HCT116 (cell line): ENCODE measurements around the gene GATAD2A. TPM values are rescaled to one million over a fixed set of nuclear protein-coding genes. Genes with fewer than 3 reads are reported as not detected.
"Not testable (repeated sequence)": the region's sequence is repeated elsewhere in the genome, so short reads cannot be mapped to it uniquely, and the experiment has no call there.

Experiments used
- ATAC-seq: fragments of 200-7000 bp; cut with Tn5 transposase; 2 replicates; pipeline ENCODE4 v1.9.1; 2020; ENCODE audit warnings: mild to moderate bottlenecking, moderate library complexity
- BruUV-seq: library from RNA; stranded (reverse); fragments of 400-500 nt; replicated peaks from 2 replicates; lab custom pipeline; 2021; lab: Mats Ljungman, UMichigan
- CTCF ChIA-PET: fragments of 300-600 bp; sonication (Branson Sonifier 250); formaldehyde crosslinking; loops from one replicate; lab custom pipeline; 2021; ENCODE audit warnings: antibody characterized with exemption; lab: Charles Lee
- POLR2A ChIA-PET: fragments of 300-600, 350-600 bp; sonication (Branson Sonifier 250); formaldehyde crosslinking; loops from one replicate; lab custom pipeline; 2021; ENCODE audit warnings: antibody characterized with exemption; lab: Charles Lee
- RAD21 ChIA-PET, 2 experiments: fragments of 300-600 bp; sonication (Branson Sonifier 250); formaldehyde crosslinking; loops; one replicate each; lab custom pipeline; 2023; ENCODE audit warnings: low total read pairs in 2 of 2; ENCODE audit not compliant: uncharacterized antibody in 2 of 2, unreplicated experiment in 2 of 2, low non-redundant PET in 1 of 2; lab: Charles Lee
- DNase-seq: peaks from one replicate; pipeline ENCODE4 v3.0.0-alpha.2; 2010; ENCODE audit warnings: low read depth, low spot score
- H2AFZ ChIP-seq: fragments of 200-600 bp; shearing (Covaris generic), sonication (generic); 2 replicates; pipeline ENCODE4 v1.6.1; 2017; ENCODE audit warnings: low read depth, mixed run types, mixed read lengths, antibody characterized with exemption, low read length; ENCODE audit not compliant: poor library complexity, severe bottlenecking
- H3K27ac ChIP-seq: 2 replicates; pipeline ENCODE4 v1.5.1; 2012; ENCODE audit warnings: low read depth, low read length
- H3K27me3 ChIP-seq: fragments of 200-600 bp; sonication (generic); 2 replicates; pipeline ENCODE4 v1.6.1; 2016; ENCODE audit warnings: mixed run types, low read length, mixed read lengths; ENCODE audit not compliant: insufficient read depth
- H3K36me3 ChIP-seq, 2 experiments: fragments of 200-500 bp in 1 of 2; fragments of 200-600 bp in 1 of 2; sonication (Bioruptor generic) in 1 of 2; sonication (generic) in 1 of 2; 2 replicates each; pipeline versions ENCODE4 v1.5.1 to v1.6.1; 2014 to 2016; ENCODE audit warnings: low read length in 2 of 2, inconsistent platforms in 1 of 2, mixed read lengths in 1 of 2, mixed run types in 1 of 2; ENCODE audit not compliant: insufficient read depth in 2 of 2, control insufficient read depth in 1 of 2
- H3K4me1 ChIP-seq, 2 experiments: fragments of 200-600 bp in 1 of 2; sonication (generic) in 1 of 2; 2 replicates each; pipeline versions ENCODE4 v1.5.1 to v1.6.1; 2012 to 2017; ENCODE audit warnings: low read length in 2 of 2, inconsistent platforms in 1 of 2, mild to moderate bottlenecking in 1 of 2, mixed read lengths in 1 of 2, mixed run types in 1 of 2, moderate library complexity in 1 of 2; ENCODE audit not compliant: insufficient read depth in 2 of 2, control insufficient read depth in 1 of 2
- H3K4me2 ChIP-seq: fragments of 200-600 bp; sonication (generic); 2 replicates; pipeline ENCODE4 v1.6.1; 2017; ENCODE audit warnings: mixed run types, low read length, mixed read lengths
- H3K4me3 ChIP-seq, 2 experiments: fragments of 200-600 bp in 1 of 2; sonication (generic) in 1 of 2; replicated peaks in 1 of 2; 2 replicates each; pipeline ENCODE4 v1.5.1; 2011 to 2016; ENCODE audit warnings: low read length in 2 of 2, control low read depth in 1 of 2, low read depth in 1 of 2, mild to moderate bottlenecking in 1 of 2, mixed read lengths in 1 of 2, mixed run types in 1 of 2
- H3K79me2 ChIP-seq: fragments of 200-600 bp; sonication (generic); 2 replicates; pipeline ENCODE4 v1.6.1; 2017; ENCODE audit warnings: mild to moderate bottlenecking, mixed run types, low read length, moderate library complexity, mixed read lengths; ENCODE audit not compliant: insufficient read depth
- H3K9ac ChIP-seq: fragments of 200-600 bp; sonication (generic); 2 replicates; pipeline ENCODE4 v1.6.1; 2016; ENCODE audit warnings: low read length, mixed read lengths
- H3K9me2 ChIP-seq: fragments of 200-600 bp; sonication (generic), shearing (Covaris generic); 2 replicates; pipeline ENCODE4 v1.6.1; 2017; ENCODE audit warnings: mixed run types, mild to moderate bottlenecking, moderate library complexity; ENCODE audit not compliant: insufficient read depth
- H3K9me3 ChIP-seq, 2 experiments: fragments of 200-500 bp in 1 of 2; fragments of 200-600 bp in 1 of 2; sonication (Bioruptor generic) in 1 of 2; sonication (generic) in 1 of 2; 2 replicates each; pipeline ENCODE4 v1.6.1; 2014 to 2017; ENCODE audit warnings: low read length in 2 of 2, mixed read lengths in 2 of 2, inconsistent platforms in 1 of 2, low read depth in 1 of 2, mild to moderate bottlenecking in 1 of 2, mixed run types in 1 of 2, moderate library complexity in 1 of 2; ENCODE audit not compliant: control insufficient read depth in 1 of 2, insufficient read depth in 1 of 2
- H4K20me1 ChIP-seq: fragments of 200-600 bp; sonication (generic), shearing (Covaris generic); 2 replicates; pipeline ENCODE4 v1.6.1; 2017; ENCODE audit warnings: mixed run types, mild to moderate bottlenecking, moderate library complexity; ENCODE audit not compliant: insufficient read depth
- JUND ChIP-seq: IDR thresholded peaks from 2 replicates; pipeline ENCODE4 v1.6.1; 2012
- POLR2AphosphoS5 ChIP-seq: IDR thresholded peaks from 2 replicates; pipeline ENCODE4 v1.6.1; 2011; ENCODE audit warnings: mild to moderate bottlenecking, low read depth, low read length, moderate library complexity
- SIN3A ChIP-seq: IDR thresholded peaks from 2 replicates; pipeline ENCODE4 v1.6.1; 2012; ENCODE audit warnings: low read depth
- intact Hi-C: fragments of 100-400 bp; cut with micrococcal nuclease; formaldehyde crosslinking; loops from 2 replicates; pipeline ENCODE4 v1.10.0; 2022
- total RNA-seq: library from RNA; stranded (reverse); gene quantifications from one replicate; pipeline ENCODE4 v1.2.1, GENCODE V29; 2021; ENCODE audit not compliant: unreplicated experiment
- TF ChIP-seq, protein P1 (sequence below), 3 experiments: fragments of 200-600 bp in 1 of 3; sonication (generic) in 1 of 3; IDR thresholded peaks in 2 of 3; conservative IDR thresholded peaks in 1 of 3; 2 replicates each; pipeline ENCODE4 v1.5.1; 2012 to 2017; ENCODE audit warnings: low read depth in 2 of 3, low read length in 2 of 3, antibody characterized with exemption in 1 of 3, borderline replicate concordance in 1 of 3, control low read depth in 1 of 3, mild to moderate bottlenecking in 1 of 3, mixed read lengths in 1 of 3, mixed run types in 1 of 3, moderate library complexity in 1 of 3; ENCODE audit not compliant: insufficient read depth in 1 of 3
- TF ChIP-seq, protein P2 (sequence below): IDR thresholded peaks from 2 replicates; pipeline ENCODE4 v1.6.1; 2012

The GATAD2A gene
- total RNA-seq, 1 experiment from 2014 or later: 130 TPM

DNA sequence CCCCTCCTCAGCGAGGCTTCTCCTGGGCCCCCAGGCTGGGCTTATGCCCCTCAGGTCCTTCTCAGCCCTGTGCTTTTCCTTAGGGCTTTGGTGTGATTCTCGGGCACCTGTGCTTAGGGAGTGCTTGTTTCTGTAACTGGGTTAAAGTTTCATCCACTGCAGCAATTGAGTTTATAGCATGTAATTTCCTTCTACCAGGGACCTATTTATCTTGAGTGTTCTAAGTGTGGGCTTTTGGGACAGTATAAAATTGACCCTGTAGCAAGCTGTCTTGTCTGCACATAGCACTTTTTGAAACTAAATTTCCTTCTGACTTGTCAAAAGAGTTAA is 47.6 kb downstream of the GATAD2A start (continued):
- TF ChIP-seq, protein P1, sequence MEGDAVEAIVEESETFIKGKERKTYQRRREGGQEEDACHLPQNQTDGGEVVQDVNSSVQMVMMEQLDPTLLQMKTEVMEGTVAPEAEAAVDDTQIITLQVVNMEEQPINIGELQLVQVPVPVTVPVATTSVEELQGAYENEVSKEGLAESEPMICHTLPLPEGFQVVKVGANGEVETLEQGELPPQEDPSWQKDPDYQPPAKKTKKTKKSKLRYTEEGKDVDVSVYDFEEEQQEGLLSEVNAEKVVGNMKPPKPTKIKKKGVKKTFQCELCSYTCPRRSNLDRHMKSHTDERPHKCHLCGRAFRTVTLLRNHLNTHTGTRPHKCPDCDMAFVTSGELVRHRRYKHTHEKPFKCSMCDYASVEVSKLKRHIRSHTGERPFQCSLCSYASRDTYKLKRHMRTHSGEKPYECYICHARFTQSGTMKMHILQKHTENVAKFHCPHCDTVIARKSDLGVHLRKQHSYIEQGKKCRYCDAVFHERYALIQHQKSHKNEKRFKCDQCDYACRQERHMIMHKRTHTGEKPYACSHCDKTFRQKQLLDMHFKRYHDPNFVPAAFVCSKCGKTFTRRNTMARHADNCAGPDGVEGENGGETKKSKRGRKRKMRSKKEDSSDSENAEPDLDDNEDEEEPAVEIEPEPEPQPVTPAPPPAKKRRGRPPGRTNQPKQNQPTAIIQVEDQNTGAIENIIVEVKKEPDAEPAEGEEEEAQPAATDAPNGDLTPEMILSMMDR (IDR thresholded peaks at IDR 0.05 in 2 of 3, conservative IDR thresholded peaks at IDR 0.05 in 1 of 3; ENCODE audit: borderline replicate concordance in 1 of 3, insufficient read depth in 1 of 3, low read depth in 2 of 3, low read length in 2 of 3): no peak
- TF ChIP-seq SIN3A (no peak), POLR2AphosphoS5 (no peak), JUND (no peak)
- TF ChIP-seq, protein P2, sequence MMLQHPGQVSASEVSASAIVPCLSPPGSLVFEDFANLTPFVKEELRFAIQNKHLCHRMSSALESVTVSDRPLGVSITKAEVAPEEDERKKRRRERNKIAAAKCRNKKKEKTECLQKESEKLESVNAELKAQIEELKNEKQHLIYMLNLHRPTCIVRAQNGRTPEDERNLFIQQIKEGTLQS: no peak

DNA sequence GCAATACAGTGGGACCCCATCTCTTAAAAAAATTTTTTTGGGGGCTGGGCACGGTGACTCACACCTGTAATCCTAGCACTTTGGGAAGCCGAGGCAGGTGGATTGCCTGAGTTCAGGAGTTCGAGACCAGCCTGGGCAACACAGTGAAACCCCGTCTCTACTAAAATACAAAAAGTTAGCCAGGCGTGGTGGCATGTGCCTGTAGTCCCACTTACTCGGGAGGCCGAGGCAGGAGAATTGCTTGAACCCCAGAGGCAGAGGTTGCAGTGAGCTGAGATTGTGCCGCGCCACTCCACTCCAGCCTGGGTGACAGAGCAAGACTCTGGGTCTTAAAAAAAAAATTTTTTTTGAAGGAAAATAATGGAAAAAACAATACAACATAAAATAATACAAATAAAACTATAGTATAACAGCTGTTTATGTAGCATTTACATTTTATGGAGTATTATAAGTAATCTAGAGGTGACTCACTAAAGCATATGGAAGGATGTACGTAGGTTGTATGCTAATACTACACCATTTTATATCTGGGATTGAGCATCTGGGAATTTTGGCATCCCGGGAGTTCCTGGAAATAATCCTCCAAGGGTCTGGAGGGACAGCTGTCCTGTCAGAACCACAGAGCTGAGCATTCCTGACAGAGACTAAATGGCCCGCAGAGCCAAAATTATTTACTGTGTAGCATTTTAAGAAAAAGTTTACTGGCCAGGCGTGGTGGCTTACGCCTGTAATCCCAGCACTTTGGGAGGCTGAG is 49.9 kb downstream of the GATAD2A start:
- POLR2A ChIA-PET, RAD21 ChIA-PET: not testable (repeated sequence)

More for the DNA sequence above, 49.9 kb downstream of the GATAD2A start:
- intact Hi-C loops, BruUV-seq, H3K27me3 ChIP-seq, H4K20me1 ChIP-seq, H3K27ac ChIP-seq, DNase-seq, ATAC-seq, CTCF ChIA-PET, H3K4me1 ChIP-seq, H3K9me2 ChIP-seq, H2AFZ ChIP-seq, H3K9ac ChIP-seq, H3K4me2 ChIP-seq, H3K36me3 ChIP-seq, H3K4me3 ChIP-seq, H3K9me3 ChIP-seq: not testable (repeated sequence)
- H3K79me2 ChIP-seq: peaks cover 99% of the 10 kb centered on the region
